ENCODE data around the gene FOXD4L4.
"Not testable (repeated sequence)": the region's sequence is repeated elsewhere in the genome, so short reads cannot be mapped to it uniquely, and the experiment has no call there.

FOXD4L4 gene

DNA sequence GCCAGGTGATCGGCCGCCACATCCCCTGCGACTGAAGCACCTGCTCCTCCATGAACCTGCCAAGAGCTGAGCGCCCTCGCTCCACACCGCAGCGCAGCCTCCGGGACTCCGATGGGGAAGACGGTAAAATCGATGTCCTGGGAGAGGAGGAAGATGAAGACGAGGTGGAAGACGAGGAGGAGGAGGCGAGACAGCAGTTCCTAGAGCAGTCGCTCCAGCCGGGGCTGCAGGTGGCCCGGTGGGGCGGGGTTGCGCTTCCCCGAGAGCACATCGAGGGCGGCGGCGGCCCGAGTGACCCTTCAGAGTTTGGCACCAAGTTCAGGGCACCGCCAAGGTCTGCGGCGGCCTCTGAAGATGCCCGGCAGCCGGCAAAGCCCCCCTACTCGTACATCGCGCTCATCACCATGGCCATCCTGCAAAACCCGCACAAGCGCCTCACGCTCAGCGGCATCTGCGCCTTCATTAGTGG lies at the start of gene FOXD4L4:
Gene FOXD4L4, plus strand, starts transcription at position 51 of the 469 bp plus-strand sequence. Its CDS starts 0 bp downstream, at position 51.
- H3K27me3 Mint-ChIP-seq (ENCODE audit: low read depth) = peaks cover 14% of the 10 kb centered on the region
- not testable (repeated sequence) for H3K36me3 Mint-ChIP-seq (ENCODE audit: low read depth); H3K9me3 Mint-ChIP-seq; H3K4me3 Mint-ChIP-seq; H3K27ac Mint-ChIP-seq; H3K4me1 Mint-ChIP-seq (ENCODE audit: low read depth)

DNA sequence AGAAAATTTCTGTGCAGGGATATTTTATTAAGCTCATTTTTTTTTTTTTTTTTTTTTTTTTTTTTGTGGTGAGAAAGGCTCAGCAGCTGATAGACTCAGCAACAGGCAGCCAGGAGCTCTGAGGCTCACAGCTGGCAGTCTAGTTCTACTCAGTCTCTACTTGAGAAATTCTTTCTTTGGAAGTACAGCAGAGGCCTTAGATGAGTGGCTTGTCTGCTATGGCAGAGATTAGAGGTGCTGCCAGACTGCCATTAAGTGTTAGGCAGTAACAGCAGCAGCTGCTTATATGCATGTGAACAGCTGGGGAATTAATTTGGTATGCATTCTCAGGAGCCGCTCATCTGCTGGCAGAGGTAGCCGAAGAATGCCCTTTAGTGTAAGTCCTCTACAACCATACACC lies 33.4 kb upstream of the FOXD4L4 start:
- not testable (repeated sequence) for H3K27me3 Mint-ChIP-seq (ENCODE audit: low read depth); H3K36me3 Mint-ChIP-seq (ENCODE audit: low read depth); H3K4me3 Mint-ChIP-seq; H3K4me1 Mint-ChIP-seq (ENCODE audit: low read depth); H3K9me3 Mint-ChIP-seq; H3K27ac Mint-ChIP-seq

DNA sequence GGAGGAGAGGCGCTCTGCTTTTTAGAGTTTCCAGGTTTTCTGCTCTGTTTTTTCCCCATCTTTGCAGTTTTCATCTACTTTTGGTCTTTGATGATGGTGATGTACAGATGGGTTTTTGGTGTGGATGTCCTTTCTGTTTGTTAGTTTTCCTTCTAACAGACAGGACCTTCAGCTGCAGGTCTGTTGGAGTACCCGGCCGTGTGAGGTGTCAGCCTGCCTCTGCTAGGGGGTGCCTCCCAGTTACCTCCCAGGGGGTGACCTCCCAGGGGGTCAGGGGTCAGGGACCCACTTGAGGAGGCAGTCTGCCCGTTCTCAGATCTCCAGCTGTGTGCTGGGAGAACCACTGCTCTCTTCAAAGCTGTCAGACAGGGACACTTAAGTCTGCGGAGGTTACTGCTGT lies 22.5 kb upstream of the FOXD4L4 start:
- H3K36me3 Mint-ChIP-seq (ENCODE audit: low read depth); H3K4me1 Mint-ChIP-seq (ENCODE audit: low read depth); H3K4me3 Mint-ChIP-seq; H3K27ac Mint-ChIP-seq; H3K27me3 Mint-ChIP-seq (ENCODE audit: low read depth); H3K9me3 Mint-ChIP-seq: not testable (repeated sequence)

DNA sequence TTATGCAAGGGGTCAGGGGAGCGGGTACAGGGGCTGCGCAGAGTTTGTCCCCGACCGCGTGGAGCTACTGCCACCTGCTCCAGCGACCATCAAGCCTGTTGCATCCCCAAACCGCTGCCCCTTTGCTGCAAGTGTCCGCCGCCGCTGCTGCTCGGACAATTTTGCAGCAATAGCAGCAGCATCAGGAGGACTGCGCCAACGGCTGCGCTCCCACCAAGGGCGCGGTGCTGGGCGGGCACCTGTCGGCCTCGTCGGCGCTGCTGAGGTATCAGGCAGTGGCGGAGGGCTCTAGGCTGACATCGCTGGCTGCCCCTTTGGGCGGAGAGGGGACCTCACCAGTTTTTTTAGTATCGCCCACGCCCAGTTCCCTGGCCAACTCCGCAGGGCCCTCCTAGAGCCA lies 1.2 kb downstream of the FOXD4L4 start:
- peaks cover 14% of the 10 kb centered on the region for H3K27me3 Mint-ChIP-seq (ENCODE audit: low read depth)
- H3K4me3 Mint-ChIP-seq = not testable (repeated sequence)

More for the DNA sequence above, 1.2 kb downstream of the FOXD4L4 start:
- not testable (repeated sequence) for H3K9me3 Mint-ChIP-seq; H3K4me1 Mint-ChIP-seq (ENCODE audit: low read depth); H3K27ac Mint-ChIP-seq; H3K36me3 Mint-ChIP-seq (ENCODE audit: low read depth)

All from T-helper 1 cell treated with Interleukin-12 subunit alpha and Interleukin-12 subunit beta and Interleukin-4 antibody, amounts not matched to agents 30 μg/mL and 1 μg/mL, for 36 hours (primary cell).